GM23338 (cell line): ENCODE measurements around the gene INTS14. TPM values are rescaled to one million over a fixed set of nuclear protein-coding genes. Genes with fewer than 3 reads are reported as not detected.

Source experiments
- ATAC-seq: fragments of 200-7000 bp; cut with Tn5 transposase; 3 replicates; pipeline ENCODE4 v1.9.1; 2020
- DNase-seq: peaks from one replicate; pipeline ENCODE4 v3.0.0-alpha.2; 2015; ENCODE audit warnings: low spot score
- H2AFZ ChIP-seq: fragments of 200-600 bp; sonication (generic); 2 replicates; pipeline ENCODE4 v1.8.0; 2016; ENCODE audit warnings: antibody characterized with exemption, mild to moderate bottlenecking, moderate library complexity
- H3F3A ChIP-seq: fragments of 200-600 bp; sonication (generic); replicated peaks from 2 replicates; pipeline ENCODE4 v1.8.0; 2017; ENCODE audit warnings: antibody characterized with exemption, mixed run types, low read depth
- H3K27ac ChIP-seq: fragments of 200-600 bp; sonication (generic); 2 replicates; pipeline ENCODE4 v1.6.1; 2016; ENCODE audit warnings: low read depth
- H3K27me3 ChIP-seq: fragments of 200-600 bp; sonication (generic); 2 replicates; pipeline ENCODE4 v1.8.0; 2016; ENCODE audit warnings: mild to moderate bottlenecking, mixed run types, moderate library complexity; ENCODE audit not compliant: insufficient read depth
- H3K36me3 ChIP-seq: fragments of 200-600 bp; sonication (generic); 2 replicates; pipeline ENCODE4 v1.8.0; 2016; ENCODE audit warnings: mild to moderate bottlenecking; ENCODE audit not compliant: insufficient read depth
- H3K4me1 ChIP-seq: fragments of 200-600 bp; sonication (generic); 2 replicates; pipeline ENCODE4 v1.8.0; 2016; ENCODE audit warnings: mild to moderate bottlenecking, moderate library complexity; ENCODE audit not compliant: insufficient read depth
- H3K4me2 ChIP-seq: fragments of 200-600 bp; sonication (generic); 2 replicates; pipeline ENCODE4 v1.7.1; 2017; ENCODE audit warnings: mixed run types
- H3K4me3 ChIP-seq: fragments of 200-600 bp; sonication (generic); 2 replicates; pipeline ENCODE4 v1.6.1; 2016; ENCODE audit warnings: mixed run types
- H3K79me2 ChIP-seq: fragments of 200-600 bp; sonication (generic); replicated peaks from 2 replicates; pipeline ENCODE4 v1.8.0; 2017; ENCODE audit warnings: mild to moderate bottlenecking; ENCODE audit not compliant: insufficient read depth
- H3K9me2 ChIP-seq: fragments of 200-600 bp; sonication (generic); 2 replicates; pipeline ENCODE4 v1.8.0; 2017; ENCODE audit not compliant: insufficient read depth
- H4K20me1 ChIP-seq: fragments of 200-600 bp; sonication (generic); replicated peaks from 2 replicates; pipeline ENCODE4 v1.8.0; 2017; ENCODE audit warnings: mild to moderate bottlenecking; ENCODE audit not compliant: insufficient read depth
- H3K27ac Mint-ChIP-seq: 2 replicates; pipeline ENCODE4 v1.8.0; 2020; ENCODE audit warnings: inconsistent platforms, mild to moderate bottlenecking, moderate library complexity, mixed read lengths
- H3K27me3 Mint-ChIP-seq: 3 replicates; pipeline ENCODE4 v1.8.0; 2022; ENCODE audit warnings: low read depth, mild to moderate bottlenecking, moderate library complexity, mixed read lengths, inconsistent platforms; ENCODE audit not compliant: insufficient read depth, poor library complexity
- H3K36me3 Mint-ChIP-seq: 3 replicates; pipeline ENCODE4 v1.8.0; 2021; ENCODE audit warnings: low read depth, mild to moderate bottlenecking, inconsistent platforms, moderate library complexity, mixed read lengths
- H3K4me1 Mint-ChIP-seq: 3 replicates; pipeline ENCODE4 v1.8.0; 2020; ENCODE audit warnings: mild to moderate bottlenecking, inconsistent platforms, mixed read lengths
- H3K4me3 Mint-ChIP-seq: 3 replicates; pipeline ENCODE4 v1.8.0; 2021; ENCODE audit warnings: moderate library complexity, mild to moderate bottlenecking, inconsistent platforms, mixed read lengths
- H3K9me3 Mint-ChIP-seq: 3 replicates; pipeline ENCODE4 v1.8.0; 2020; ENCODE audit warnings: moderate library complexity, mild to moderate bottlenecking, inconsistent platforms, mixed read lengths
- CREB1 ChIP-seq: fragments of 250-450 bp; sonication (Bioruptor Pico); IDR thresholded peaks from 2 replicates; pipeline ENCODE4 v1.5.0; 2020; ENCODE audit warnings: low read depth, mild to moderate bottlenecking, moderate library complexity
- CTCF ChIP-seq, 2 experiments: fragments of 200-600 bp in 1 of 2; sonication (generic) in 1 of 2; conservative IDR thresholded peaks; 2 replicates each; pipeline versions ENCODE4 v1.5.1 to v1.6.1; 2016 to 2017; ENCODE audit warnings: antibody characterized with exemption in 2 of 2, low read depth in 2 of 2, mild to moderate bottlenecking in 2 of 2, moderate library complexity in 1 of 2
- ETS1 ChIP-seq: IDR thresholded peaks from 2 replicates; pipeline ENCODE4 v1.6.1; 2016; ENCODE audit warnings: antibody characterized with exemption
- EZH2 ChIP-seq: fragments of 200-600 bp; sonication (generic); IDR thresholded peaks from one replicate; pipeline ENCODE4 v1.8.0; 2017; ENCODE audit warnings: antibody characterized with exemption, mild to moderate bottlenecking, low read depth; ENCODE audit not compliant: unreplicated experiment
- EZH2phosphoT487 ChIP-seq: fragments of 200-600 bp; sonication (generic); IDR thresholded peaks from one replicate; pipeline ENCODE4 v1.8.1; 2018; ENCODE audit warnings: antibody characterized with exemption; ENCODE audit not compliant: unreplicated experiment
- JUNB ChIP-seq: IDR thresholded peaks from one replicate; pipeline ENCODE4 v1.6.1; 2016; ENCODE audit warnings: antibody characterized with exemption; ENCODE audit not compliant: unreplicated experiment
- NANOG ChIP-seq: IDR thresholded peaks from 2 replicates; pipeline ENCODE4 v1.6.1; 2016; ENCODE audit warnings: antibody characterized with exemption, borderline replicate concordance
- POLR2AphosphoS5 ChIP-seq: IDR thresholded peaks from 2 replicates; pipeline ENCODE4 v1.6.1; 2016; ENCODE audit warnings: antibody characterized with exemption, low read depth
- REST ChIP-seq: IDR thresholded peaks from one replicate; pipeline ENCODE4 v1.6.1; 2018; ENCODE audit warnings: antibody characterized with exemption; ENCODE audit not compliant: unreplicated experiment
- STAT1 ChIP-seq: IDR thresholded peaks from one replicate; pipeline ENCODE4 v1.6.1; 2016; ENCODE audit warnings: antibody characterized with exemption; ENCODE audit not compliant: unreplicated experiment
- ZNF114 ChIP-seq: fragments of 250-450 bp; sonication (Bioruptor Pico); IDR thresholded peaks from 2 replicates; pipeline ENCODE4 v1.5.0; 2020; ENCODE audit warnings: mild to moderate bottlenecking, moderate library complexity
- polyA plus RNA-seq: library from polyadenylated mRNA; unstranded; fragments of >200 nt; fragmentation: Nextera tagmentation; extraction: Ambion mirVana; gene quantifications from 2 replicates; pipeline ENCODE4 v1.2.1, GENCODE V29; 2016
- total RNA-seq: library from RNA; depleted of rRNA; stranded (reverse); fragments of >200 nt; shearing (Covaris generic); gene quantifications from 2 replicates; pipeline ENCODE4 v1.2.3, GENCODE V29; 2014

INTS14 gene
- total and polyA plus RNA-seq, 2 experiments from 2014 or later: 15.2 to 37.7 TPM

GRCh38 chr15:65571971-65572370 is 39.0 kb downstream of the INTS14 start (continued):
- no peak for TF ChIP-seq CTCF (conservative IDR thresholded peaks at IDR 0.05; ENCODE audit: low read depth in 2 of 2)
- TF ChIP-seq EZH2phosphoT487: no peak
- TF ChIP-seq ZNF114 (CRISPR knock-in tag): no peak
- no peak for TF ChIP-seq ETS1
- TF ChIP-seq JUNB: no peak
- no peak for TF ChIP-seq POLR2AphosphoS5
- TF ChIP-seq STAT1: no peak

- Mint-ChIP-seq H3K27me3 (no peaks in the 10 kb centered on the region), H3K27ac (no peak overlapping the region), H3K4me1 (no peaks in the 10 kb centered on the region), H3K9me3 (peaks cover 5% of the 10 kb centered on the region), H3K36me3 (peaks cover 77% of the 10 kb centered on the region), H3K4me3 (no peak overlapping the region)
- no peak overlapping the region for H3K4me2 ChIP-seq
- no peak for ATAC-seq
- H4K20me1 ChIP-seq: no peaks in the 10 kb centered on the region
- H3K4me3 ChIP-seq: no peak overlapping the region
- H3K27me3 ChIP-seq: no peaks in the 10 kb centered on the region
- TF ChIP-seq EZH2 (no peak), EZH2phosphoT487 (no peak), REST (no peak), NANOG (no peak), CREB1 (CRISPR knock-in tag) (no peak)
- no peaks in the 10 kb centered on the region for H3K79me2 ChIP-seq
- H3K36me3 ChIP-seq: peaks cover 59% of the 10 kb centered on the region
- no peak overlapping the region for H3K27ac ChIP-seq
- H3F3A ChIP-seq: no peaks in the 10 kb centered on the region
- no peak for DNase-seq
- no peaks in the 10 kb centered on the region for H3K4me1 ChIP-seq
- no peak overlapping the region for H2AFZ ChIP-seq
- H3K9me2 ChIP-seq: no peaks in the 10 kb centered on the region
These were observed 41.2 kb downstream of the INTS14 start for GRCh38 chr15:65569728-65570127.
